ENCODE results near the gene MAP1LC3B2.

Gene MAP1LC3B2

DNA sequence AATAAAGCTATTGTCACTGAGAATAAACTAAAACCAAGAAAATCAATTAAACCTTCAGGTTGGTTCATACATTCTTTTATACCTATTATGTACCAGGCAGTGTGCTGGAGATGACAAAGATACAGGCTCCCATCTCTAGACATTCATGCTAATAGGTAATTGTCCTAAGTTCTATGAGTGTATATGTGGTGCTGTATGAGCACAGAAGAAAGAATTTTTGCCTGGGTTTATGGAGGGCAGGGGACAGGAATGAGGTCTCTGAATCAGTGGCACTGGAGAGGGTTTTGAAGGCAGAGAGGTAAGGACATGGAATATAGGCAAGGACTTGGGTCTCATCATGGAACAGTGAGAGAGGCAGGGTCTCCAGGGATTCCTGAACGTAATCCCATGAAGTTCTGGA is 38.7 kb downstream of the MAP1LC3B2 start:
- no peak for DNase-seq

- no peak for DNase-seq
Measured at GRCh38 chr12:116598311-116599284, 39.4 kb downstream of the MAP1LC3B2 start.

DNA sequence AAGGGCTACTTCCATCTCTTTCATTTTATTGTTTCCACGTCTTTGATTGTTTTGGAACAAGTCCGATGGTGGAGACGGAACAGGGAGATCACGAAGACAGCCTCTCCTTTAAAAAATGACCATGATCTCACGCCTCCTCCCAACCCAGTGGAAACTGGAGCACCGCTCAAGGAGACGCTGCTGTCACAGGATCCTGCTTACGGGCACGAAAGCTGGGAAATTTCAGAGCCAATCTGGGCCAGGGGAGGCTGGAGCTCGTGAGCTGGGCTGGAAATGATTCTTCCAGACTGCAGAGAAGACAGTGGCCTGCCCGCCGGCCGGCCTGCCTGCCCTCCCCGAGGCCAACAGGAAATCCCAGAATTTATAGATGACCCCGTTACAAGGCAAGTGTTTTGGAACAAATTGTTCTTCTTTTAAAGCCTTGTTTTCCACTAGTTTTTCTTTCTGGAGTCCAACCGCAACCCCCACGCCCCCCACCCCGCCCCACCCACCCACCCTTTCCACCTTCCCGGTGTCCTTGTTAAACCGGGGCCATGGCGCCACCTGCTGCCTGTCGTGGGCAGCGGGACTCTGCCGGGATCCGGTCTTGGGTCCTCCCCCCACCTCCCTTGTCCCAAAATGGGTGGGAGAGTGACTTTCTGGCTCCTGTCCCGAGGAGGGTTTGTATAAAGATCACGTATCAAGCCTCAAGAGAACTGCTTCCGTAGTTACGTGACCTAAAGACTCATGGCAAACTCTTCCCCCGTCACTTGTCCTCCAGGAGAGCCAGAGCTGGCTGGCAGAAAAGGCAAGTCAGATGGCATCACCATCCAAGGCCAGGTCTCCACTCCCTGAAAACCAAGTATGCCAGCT is 40.3 kb downstream of the MAP1LC3B2 start:
- DNase-seq: peak; percentile 92

- DNase-seq: no peak
Measured at GRCh38 chr12:116600959-116601918, 42.1 kb downstream of the MAP1LC3B2 start.

GRCh38 chr12:116601933-116602810 is 43.0 kb downstream of the MAP1LC3B2 start:
- DNase-seq: no peak

- DNase-seq: no peak
Measured at GRCh38 chr12:116603546-116604177, 44.5 kb downstream of the MAP1LC3B2 start.

- no peak for DNase-seq
Measured at GRCh38 chr12:116604178-116604895, 45.2 kb downstream of the MAP1LC3B2 start.

DNA sequence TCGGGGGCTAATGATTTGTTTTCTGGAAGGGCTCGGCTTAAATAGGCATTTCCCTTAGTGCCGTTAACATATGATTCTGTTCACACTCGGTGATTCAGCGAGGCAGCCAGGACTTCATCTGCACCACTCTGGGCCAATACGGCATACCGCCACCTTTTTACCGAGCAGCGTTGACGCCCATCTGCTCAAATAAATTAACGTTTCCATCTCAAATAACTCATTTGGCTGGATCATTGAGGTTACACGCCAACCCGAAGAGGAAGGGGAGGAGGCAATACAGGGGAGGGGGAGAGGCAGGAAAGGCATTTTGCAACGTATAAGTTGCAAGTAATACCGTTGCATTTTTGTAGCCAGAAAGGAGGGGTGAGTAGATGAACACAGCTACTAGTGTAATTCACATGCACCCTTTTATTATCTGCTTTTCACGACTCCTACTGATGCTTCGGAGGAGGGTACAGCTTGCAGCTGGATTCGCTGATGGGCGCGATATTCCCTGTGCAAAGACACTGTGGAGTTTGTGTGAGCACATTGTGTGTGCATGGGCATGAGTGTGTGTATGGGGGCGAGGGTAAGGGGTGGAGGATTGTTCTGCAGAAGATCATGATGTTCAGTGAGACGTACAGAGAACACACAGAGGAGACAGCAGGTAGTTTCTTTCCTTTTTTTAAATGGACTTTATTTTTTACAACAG is 45.9 kb downstream of the MAP1LC3B2 start:
- peak; percentile 68 for DNase-seq

DNA sequence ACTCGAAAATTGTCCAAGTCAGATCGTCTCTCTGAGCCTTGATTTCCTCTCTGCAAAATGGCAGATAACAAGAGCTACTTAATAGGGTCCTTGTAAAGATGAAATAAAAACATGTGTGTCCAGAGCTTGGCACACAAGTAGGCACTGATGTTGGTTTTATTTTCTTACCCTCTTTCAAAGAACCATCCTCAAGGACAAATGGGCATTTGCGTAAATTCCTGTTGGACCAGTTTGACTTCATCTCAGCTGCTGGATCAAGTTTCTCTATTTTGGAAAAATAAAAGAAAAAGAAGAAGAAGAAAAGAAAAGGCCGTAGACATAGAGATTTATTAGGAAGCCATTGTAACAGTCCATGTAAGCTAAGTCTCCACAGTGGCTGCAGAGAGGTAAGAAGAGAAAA is 47.2 kb downstream of the MAP1LC3B2 start:
- no peak for DNase-seq

DNA sequence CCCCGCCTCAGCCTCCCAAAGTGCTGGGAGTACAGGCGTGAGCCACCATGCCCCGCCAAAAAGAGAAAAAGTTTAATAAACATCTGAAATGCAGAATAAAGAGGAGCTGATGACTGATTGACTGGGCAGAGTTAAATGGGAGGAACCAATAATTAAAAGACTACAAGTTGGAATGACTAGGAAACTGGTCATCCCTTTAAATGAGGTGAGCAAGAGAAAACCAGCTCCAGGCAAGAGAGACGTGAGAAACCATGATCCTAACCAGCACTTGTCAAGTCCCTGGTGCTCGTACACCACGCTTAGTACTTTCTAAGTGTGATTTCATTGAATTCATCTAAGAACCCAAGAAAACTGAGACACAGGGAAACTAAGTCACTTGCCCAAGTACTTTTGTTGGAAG is 47.9 kb downstream of the MAP1LC3B2 start:
- DNase-seq: no peak

DNA sequence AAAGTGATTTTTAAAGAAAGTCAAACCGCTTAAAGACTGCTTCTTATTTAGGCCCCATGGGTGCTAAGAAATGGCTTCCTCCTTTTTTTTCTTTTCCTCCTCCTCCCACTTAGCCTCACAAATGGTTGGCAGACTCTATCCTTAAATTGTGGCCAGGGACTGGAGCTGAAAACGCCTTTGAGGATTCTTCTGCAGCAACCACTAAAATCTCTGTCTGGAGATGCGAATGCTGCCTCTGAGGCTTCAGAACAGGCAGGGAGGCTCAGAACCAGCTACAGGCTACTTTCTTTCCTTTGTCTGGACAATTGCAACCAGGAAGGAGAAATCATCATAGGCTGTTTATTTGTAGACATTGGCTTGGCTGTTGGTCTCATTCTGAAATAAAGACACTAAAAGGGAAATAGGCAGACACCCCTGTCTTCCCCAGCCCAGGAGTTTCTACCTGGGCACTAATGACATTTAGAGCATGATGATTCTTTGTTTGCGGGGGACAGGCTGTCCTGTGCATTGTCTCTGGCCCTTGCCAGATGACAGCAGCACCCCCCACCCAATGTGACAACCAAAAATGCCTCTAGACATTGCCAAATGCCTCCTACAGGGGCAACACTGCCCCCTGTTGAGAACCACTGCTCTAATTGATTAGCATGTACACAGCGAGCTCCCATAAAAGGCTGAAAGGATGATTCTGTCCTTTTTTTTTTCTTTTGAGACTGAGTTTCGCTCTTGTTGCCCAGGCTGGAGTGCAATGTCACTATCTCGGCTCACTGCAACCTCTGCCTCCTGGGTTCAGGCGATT is 50.3 kb downstream of the MAP1LC3B2 start:
- no peak for DNase-seq

GRCh38 chr12:116610971-116611541 is 51.9 kb downstream of the MAP1LC3B2 start:
- DNase-seq: no peak

DNA sequence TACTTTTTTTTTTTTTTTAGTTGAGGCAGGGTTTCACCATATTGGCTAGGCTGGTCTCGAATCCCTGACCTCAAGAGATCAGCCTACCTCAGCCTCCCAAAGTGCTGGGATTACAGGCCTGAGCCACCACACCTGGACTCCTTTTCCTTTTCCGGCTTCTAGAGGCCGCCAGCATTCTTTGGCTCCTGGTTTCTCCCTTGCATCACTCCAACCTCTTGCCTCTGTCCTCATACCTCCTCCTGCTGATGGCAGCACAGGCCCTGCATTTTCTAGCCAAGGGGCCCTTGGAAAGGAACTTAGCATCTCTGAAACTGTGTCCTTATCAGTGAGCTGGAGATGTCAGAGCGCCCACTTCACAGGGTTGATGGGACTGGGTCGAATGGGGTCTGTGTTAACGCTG is 53.3 kb downstream of the MAP1LC3B2 start:
- no peak for DNase-seq

GRCh38 chr12:116613256-116613655 is 54.1 kb downstream of the MAP1LC3B2 start:
- DNase-seq: no peak

- DNase-seq: no peak
Measured at GRCh38 chr12:116614194-116614915, 55.2 kb downstream of the MAP1LC3B2 start.

- DNase-seq: no peak
Measured at GRCh38 chr12:116615141-116615861, 56.1 kb downstream of the MAP1LC3B2 start.

All from left hindlimb (tissue), 1 donor.